Adrenal gland (tissue), 12 donors: ENCODE data around the gene RNH1. TPM values are rescaled to one million over a fixed set of nuclear protein-coding genes. Genes with fewer than 3 reads are reported as not detected.
A peak's percentile ranks its signal among the peaks of the same experiment; 100 is the strongest.
"Not testable (repeated sequence)": the region's sequence is repeated elsewhere in the genome, so short reads cannot be mapped to it uniquely, and the experiment has no call there.

Source experiments
- DNase-seq, 7 donors: peaks; one replicate each; pipeline ENCODE4 v3.0.0-alpha.2; 2019 to 2020
- H3K27ac ChIP-seq, 5 donors: fragments of 200-600 bp; sonication (generic) in 4 of 5; 1 replicate in 3 of 5; 2 replicates in 2 of 5; pipeline versions ENCODE4 v1.5.1 to v1.8.0; 2016 to 2020; ENCODE audit warnings: mild to moderate bottlenecking in 1 of 5
- H3K27me3 ChIP-seq: fragments of 200-600 bp; 2 replicates; pipeline ENCODE4 v1.8.0; 2021
- H3K36me3 ChIP-seq, 2 donors: fragments of 200-600 bp; replicated peaks in 1 of 2; 1 replicate in 1 of 2; 2 replicates in 1 of 2; pipeline versions ENCODE4 v1.5.1 to v1.8.0; 2018 to 2022
- H3K4me1 ChIP-seq, 2 donors: fragments of 200-600 bp; replicated peaks in 1 of 2; 1 replicate in 1 of 2; 2 replicates in 1 of 2; pipeline versions ENCODE4 v1.5.1 to v1.8.0; 2018 to 2021
- H3K4me3 ChIP-seq, 4 donors: fragments of 200-600 bp; sonication (generic) in 3 of 4; one replicate each; pipeline ENCODE4 v1.5.1; 2016 to 2018
- H3K9me3 ChIP-seq, 3 donors: fragments of 200-600 bp; sonication (generic) in 1 of 3; replicated peaks in 1 of 3; 1 replicate in 2 of 3; 2 replicates in 1 of 3; pipeline versions ENCODE4 v1.5.1 to v1.8.0; 2016 to 2021
- POLR2A ChIP-seq, 2 donors: fragments of 450-650 bp; IDR thresholded peaks; one replicate each; pipeline ENCODE4 v1.6.1; 2017; ENCODE audit warnings: antibody characterized with exemption in 2 of 2, mild to moderate bottlenecking in 2 of 2, moderate library complexity in 1 of 2
- WGBS, 4 donors: extraction: QIAGEN DNeasy Blood & Tissue Kit in 2 of 4; methylation state at CpG; one replicate each; pipeline versions ENCODE4 v1.1.5 to v1.1.7; 2013 to 2017; 5-methylcytosine and 5-hydroxymethylcytosine counted together
- intact Hi-C, 2 donors: fragments of 100-400 bp; cut with DNase I; formaldehyde crosslinking; loops; one replicate each; pipeline versions ENCODE4 v1.14.1 to v1.15.0; 2022 to 2023
- polyA plus RNA-seq, 3 donors: library from polyadenylated mRNA; stranded (reverse); fragments of 200-250 nt in 2 of 3; fragments of 350-450 nt in 1 of 3; fragmentation: Illumina TruSeq in 1 of 3; extraction: RNeasy Lipid Tissue Mini Kit (QIAGEN cat#74804) in 1 of 3; gene quantifications; one replicate each; pipeline ENCODE4 v1.2.3, GENCODE V29; 2013 to 2014
- total RNA-seq, 9 donors: library from RNA; depleted of rRNA in 4 of 9; stranded (reverse); fragments of >200 nt in 4 of 9; fragments of 120-200 nt in 1 of 9; fragmentation: NEBNext Ultra II Directional in 1 of 9; extraction: Animal tissue kit (Norgen Biotek cat#: 25700) in 1 of 9; gene quantifications; one replicate each; pipeline versions ENCODE4 v1.1.0 to v1.2.4, GENCODE V29; 2013 to 2023
- TF ChIP-seq, protein P1 (sequence below), 6 experiments: fragments of 450-650 bp in 4 of 6; fragments of 200-600 bp in 2 of 6; sonication (generic) in 1 of 6; IDR thresholded peaks; 1 replicate in 5 of 6; 2 replicates in 1 of 6; pipeline versions ENCODE4 v1.5.1 to v1.8.0; 2016 to 2021; ENCODE audit warnings: antibody characterized with exemption in 6 of 6, mild to moderate bottlenecking in 2 of 6, moderate library complexity in 1 of 6
- donor health status: healthy with polysubstance abuse.
- donor health status: Bipolar disorder and iron deficiency.
- donor health status: DM: yes; HTN: yes; CAD: no.
- donor health status: DM: no; HTN: no; CAD: no.
- donor health status: DM: no; HTN: no; CAD: no.
- donor health status: DM: yes; HTN: yes; CAD: no.

Gene RNH1
- total and polyA plus RNA-seq, 12 donors, result 36.3 to 342 (median 205) TPM

DNA sequence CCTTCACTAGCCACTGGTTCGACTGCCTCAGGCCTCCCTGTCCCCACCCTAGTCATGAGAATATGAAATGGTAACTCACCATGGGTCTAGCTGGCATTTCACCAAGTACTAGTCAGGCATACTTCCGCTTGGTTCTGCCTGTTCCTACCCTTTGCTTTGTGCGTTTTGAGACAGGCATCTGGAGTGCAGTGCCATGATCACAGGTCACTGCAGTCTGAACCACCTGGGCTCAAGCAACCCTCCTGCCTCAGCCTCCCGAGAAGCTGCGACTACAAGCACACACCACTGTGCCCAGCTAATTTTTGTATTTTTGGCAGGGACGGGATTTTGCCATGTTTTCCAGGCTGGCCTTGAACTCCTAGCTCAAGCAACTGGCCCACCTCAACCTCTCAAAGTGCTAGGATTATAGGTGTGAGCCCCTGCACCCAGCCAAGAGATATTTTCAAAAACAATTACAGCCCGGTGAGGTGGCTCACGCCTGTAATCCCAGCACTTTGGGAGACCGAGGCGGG is 14.2 kb upstream of the RNH1 start:
- intact Hi-C loops, result no loop called here

DNA sequence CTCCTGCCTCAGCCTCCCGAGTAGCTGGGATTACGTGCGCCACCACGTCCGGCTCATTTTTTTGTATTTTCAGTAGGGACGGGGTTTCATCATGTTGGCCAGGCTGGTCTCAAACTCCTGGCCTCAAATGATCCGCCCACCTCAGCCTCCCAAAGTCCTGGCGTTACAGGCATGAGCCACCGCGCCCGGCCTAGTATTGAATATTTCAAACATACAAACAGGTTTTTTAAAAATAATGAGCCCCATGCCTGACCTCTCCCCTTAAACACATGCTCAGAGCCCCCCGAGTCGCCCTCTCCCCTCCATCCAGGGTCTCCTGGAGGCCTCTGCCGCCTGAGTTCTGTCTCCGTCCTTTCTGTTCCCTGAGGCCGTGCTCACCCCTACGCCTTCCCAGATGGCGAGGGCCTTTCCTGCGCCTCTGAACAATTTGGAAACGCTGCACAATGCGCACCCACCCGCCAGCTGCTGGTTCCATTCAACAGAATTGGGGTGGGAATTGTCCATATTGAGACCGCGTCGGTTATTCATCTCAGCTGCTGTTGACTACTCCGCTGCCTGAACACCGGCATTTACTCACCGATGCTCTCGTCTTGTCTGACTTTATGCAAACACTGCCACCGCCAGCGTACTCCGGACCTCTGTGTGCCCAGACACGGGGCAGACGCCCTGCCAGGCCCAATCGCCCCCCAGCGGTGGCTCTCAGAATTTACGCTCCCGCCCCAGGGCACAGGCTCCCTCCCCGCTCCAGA is 13.6 kb upstream of the RNH1 start:
- 92 to 97% (median 95%) methylated on average over 33 to 39 of the region's 39 CpGs for WGBS, 4 donors
- Histone ChIP-seq H3K36me3 (no peaks in the 10 kb centered on the region), H3K4me3 (no peak overlapping the region), H3K27me3 (no peaks in the 10 kb centered on the region), H3K9me3 (no peaks in the 10 kb centered on the region), H3K4me1 (peaks cover 0 to 3% of the 10 kb centered on the region in 2 donors), H3K27ac (no peak overlapping the region)
- intact Hi-C loops, result no loop called here
- no peak for DNase-seq
- TF ChIP-seq, protein P1, sequence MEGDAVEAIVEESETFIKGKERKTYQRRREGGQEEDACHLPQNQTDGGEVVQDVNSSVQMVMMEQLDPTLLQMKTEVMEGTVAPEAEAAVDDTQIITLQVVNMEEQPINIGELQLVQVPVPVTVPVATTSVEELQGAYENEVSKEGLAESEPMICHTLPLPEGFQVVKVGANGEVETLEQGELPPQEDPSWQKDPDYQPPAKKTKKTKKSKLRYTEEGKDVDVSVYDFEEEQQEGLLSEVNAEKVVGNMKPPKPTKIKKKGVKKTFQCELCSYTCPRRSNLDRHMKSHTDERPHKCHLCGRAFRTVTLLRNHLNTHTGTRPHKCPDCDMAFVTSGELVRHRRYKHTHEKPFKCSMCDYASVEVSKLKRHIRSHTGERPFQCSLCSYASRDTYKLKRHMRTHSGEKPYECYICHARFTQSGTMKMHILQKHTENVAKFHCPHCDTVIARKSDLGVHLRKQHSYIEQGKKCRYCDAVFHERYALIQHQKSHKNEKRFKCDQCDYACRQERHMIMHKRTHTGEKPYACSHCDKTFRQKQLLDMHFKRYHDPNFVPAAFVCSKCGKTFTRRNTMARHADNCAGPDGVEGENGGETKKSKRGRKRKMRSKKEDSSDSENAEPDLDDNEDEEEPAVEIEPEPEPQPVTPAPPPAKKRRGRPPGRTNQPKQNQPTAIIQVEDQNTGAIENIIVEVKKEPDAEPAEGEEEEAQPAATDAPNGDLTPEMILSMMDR (IDR thresholded peaks at IDR 0.05), result peak in 1 of 6 experiments; percentile 9
- TF ChIP-seq POLR2A (IDR thresholded peaks at IDR 0.05), result no peak

More for the DNA sequence above, 14.2 kb upstream of the RNH1 start:
- no peak for TF ChIP-seq POLR2A (IDR thresholded peaks at IDR 0.05)
- TF ChIP-seq, protein P1 (IDR thresholded peaks at IDR 0.05), result no peak
- Histone ChIP-seq H3K9me3 (no peaks in the 10 kb centered on the region), H3K4me3 (no peak overlapping the region), H3K4me1 (peaks cover 0 to 3% of the 10 kb centered on the region in 2 donors), H3K27me3 (no peaks in the 10 kb centered on the region), H3K27ac (no peak overlapping the region), H3K36me3 (no peaks in the 10 kb centered on the region)
- 81 to 93% (median 87%) methylated on average over 9 to 10 of the region's 10 CpGs for WGBS, 4 donors
- DNase-seq, result no peak

DNA sequence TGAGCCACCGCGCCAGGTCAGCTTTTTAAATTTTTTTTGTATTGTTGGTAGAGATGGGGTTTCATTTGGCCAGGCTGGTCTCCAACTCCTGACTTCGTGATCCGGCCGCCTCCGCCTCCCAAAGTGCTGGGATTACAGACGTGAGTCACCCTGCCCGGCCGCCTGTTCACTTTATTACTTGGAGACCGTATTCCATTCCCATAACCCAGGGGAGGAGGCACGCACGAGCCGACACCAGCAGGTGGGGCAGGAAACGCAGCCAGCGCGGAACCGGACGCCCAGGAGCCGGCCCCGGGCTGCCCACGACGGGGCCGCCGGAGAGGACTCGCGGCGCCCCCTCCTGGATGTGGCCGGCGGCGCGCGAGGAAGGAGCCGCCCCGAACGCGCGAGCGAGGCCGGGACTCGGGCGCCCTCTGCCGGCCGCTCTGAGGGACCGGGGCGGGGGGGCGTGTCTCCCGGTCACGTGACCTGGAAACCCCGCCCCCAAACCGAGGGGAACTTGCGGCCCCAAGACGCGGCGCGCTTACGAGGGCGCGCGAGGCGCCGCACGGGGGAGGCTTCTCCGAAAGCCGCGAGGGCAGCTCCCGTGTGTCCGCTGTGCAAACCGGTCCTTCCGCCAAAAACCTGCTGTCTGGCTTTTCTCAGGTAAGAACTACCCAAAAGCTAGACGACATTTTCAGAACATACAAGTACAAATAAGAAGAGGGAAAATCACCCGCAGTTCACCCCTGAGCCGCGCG is 11.6 kb upstream of the RNH1 start:
- intact Hi-C loops, result no loop called here
- Histone ChIP-seq H3K9me3 (no peaks in the 10 kb centered on the region), H3K27me3 (no peaks in the 10 kb centered on the region), H3K27ac (peak overlapping the region in 4 of 5 donors; percentile 27 to 71 (median 61)), H3K4me3 (no peak overlapping the region), H3K36me3 (no peaks in the 10 kb centered on the region), H3K4me1 (peaks cover 0 to 3% of the 10 kb centered on the region in 2 donors)
- TF ChIP-seq POLR2A (IDR thresholded peaks at IDR 0.05), result peak in 1 of 2 donors; percentile 42
- TF ChIP-seq, protein P1 (IDR thresholded peaks at IDR 0.05), result peak; percentile 51 to 100 (median 82)
- 6 to 19% (median 9%) methylated on average over 37 to 74 of the region's 74 CpGs for WGBS, 4 donors
- peak; percentile 84 to 95 (median 93) for DNase-seq

DNA sequence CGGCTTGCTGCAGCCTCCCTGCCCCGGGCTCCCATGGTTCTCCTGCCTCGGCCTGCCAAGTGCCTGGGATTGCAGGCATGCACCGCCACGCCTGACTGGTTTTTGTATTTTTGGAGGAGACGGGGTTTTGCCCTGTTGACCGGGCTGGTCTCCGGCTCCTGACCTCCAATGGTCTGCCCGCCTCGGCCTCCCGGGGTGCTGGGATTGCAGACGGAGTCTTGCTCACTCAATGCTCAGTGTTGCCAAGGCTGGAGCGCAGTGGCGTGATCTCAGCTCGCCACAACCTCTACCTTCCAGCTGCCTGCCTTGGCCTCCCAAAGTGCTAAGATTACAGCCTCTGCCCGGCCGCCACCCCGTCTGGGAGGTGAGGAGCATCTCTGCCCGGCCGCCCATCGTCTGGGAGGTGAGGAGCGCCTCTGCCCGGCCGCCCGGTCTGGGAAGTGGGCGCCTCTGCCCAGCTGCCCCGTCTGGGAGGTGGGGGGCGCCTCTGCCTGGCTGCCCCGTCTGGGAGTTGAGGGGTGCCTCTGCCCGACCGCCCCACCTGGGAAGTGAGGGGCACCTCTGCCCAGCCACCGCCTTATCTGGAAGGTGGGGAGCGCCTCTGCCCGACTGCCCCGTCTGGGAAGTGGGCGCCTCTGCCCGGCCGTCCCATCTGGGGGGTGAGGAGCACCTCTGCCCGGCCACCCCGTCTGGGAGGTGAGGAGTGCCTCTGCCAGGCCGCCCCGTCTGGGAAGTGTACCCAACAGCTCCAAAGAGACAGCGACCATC is 10.1 kb upstream of the RNH1 start:
- WGBS, 4 donors, result 93 to 97% (median 96%) methylated on average over 13 to 43 of the region's 43 CpGs
- H3K27ac ChIP-seq, H3K4me3 ChIP-seq, H3K27me3 ChIP-seq, H3K36me3 ChIP-seq, H3K9me3 ChIP-seq, H3K4me1 ChIP-seq, intact Hi-C loops: not testable (repeated sequence)
- DNase-seq, result peak in 3 of 7 donors; percentile 8 to 24 (median 21)
